Activated T-cell treated with anti-CD3 and anti-CD28 coated beads, Interleukin-2, amount 50 U/mL, for 4 hours (primary cell): ENCODE data around the gene CSNK1A1. TPM values are rescaled to one million over a fixed set of nuclear protein-coding genes. Genes with fewer than 3 reads are reported as not detected.
"Not testable (repeated sequence)": the region's sequence is repeated elsewhere in the genome, so short reads cannot be mapped to it uniquely, and the experiment has no call there.

Source experiments
- ATAC-seq, 2 donors: fragments of 200-7000 bp; cut with Tn5 transposase; one replicate each; pipeline ENCODE4 v1.10.0; 2021
- DNase-seq: peaks from one replicate; pipeline ENCODE4 v3.0.0-alpha.2; 2020
- H3K27me3 Mint-ChIP-seq: one replicate; pipeline ENCODE4 v1.8.0; 2021; ENCODE audit warnings: low read depth, mixed read lengths
- H3K36me3 Mint-ChIP-seq: one replicate; pipeline ENCODE4 v1.8.0; 2022; ENCODE audit warnings: mixed read lengths; ENCODE audit not compliant: insufficient read depth
- H3K4me1 Mint-ChIP-seq: one replicate; pipeline ENCODE4 v1.8.0; 2021; ENCODE audit warnings: low read depth, mixed read lengths
- H3K4me3 Mint-ChIP-seq: one replicate; pipeline ENCODE4 v1.8.0; 2021; ENCODE audit warnings: mild to moderate bottlenecking, moderate library complexity, mixed read lengths
- H3K9me3 Mint-ChIP-seq: one replicate; pipeline ENCODE4 v1.8.0; 2021; ENCODE audit warnings: mixed read lengths
- total RNA-seq, 3 donors: library from RNA; stranded (reverse); gene quantifications; one replicate each; pipeline ENCODE4 v1.2.1, GENCODE V29; 2021

Gene CSNK1A1
- total RNA-seq, 3 donors from 2014 or later: 200 to 222 (median 212) TPM

DNA sequence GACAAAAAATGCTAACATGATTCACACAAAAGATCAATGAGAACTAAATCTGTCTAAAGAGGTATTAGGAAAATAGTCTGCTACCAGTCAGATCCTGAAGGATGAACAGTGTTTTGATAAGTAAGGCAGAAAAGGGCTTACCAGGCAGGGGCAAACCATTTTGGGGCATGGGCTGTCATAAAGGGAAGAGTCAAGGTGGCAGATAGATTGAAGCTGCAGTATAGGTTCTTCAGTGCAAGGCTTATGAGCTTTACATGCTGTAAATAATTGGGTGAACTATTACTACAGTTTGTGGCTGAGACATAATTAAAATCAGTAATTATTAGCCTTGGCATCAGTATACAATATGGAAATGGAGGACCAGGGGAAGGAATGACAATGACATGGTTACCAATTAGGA lies 21.8 kb downstream of the CSNK1A1 start:
- H3K4me3 Mint-ChIP-seq: peak overlapping the region; percentile 26
- no peak for DNase-seq
- peaks cover 24% of the 10 kb centered on the region for H3K36me3 Mint-ChIP-seq
- no peaks in the 10 kb centered on the region for H3K27me3 Mint-ChIP-seq
- ATAC-seq: no peak
- H3K4me1 Mint-ChIP-seq: peaks cover 86% of the 10 kb centered on the region
- H3K9me3 Mint-ChIP-seq: no peaks in the 10 kb centered on the region

DNA sequence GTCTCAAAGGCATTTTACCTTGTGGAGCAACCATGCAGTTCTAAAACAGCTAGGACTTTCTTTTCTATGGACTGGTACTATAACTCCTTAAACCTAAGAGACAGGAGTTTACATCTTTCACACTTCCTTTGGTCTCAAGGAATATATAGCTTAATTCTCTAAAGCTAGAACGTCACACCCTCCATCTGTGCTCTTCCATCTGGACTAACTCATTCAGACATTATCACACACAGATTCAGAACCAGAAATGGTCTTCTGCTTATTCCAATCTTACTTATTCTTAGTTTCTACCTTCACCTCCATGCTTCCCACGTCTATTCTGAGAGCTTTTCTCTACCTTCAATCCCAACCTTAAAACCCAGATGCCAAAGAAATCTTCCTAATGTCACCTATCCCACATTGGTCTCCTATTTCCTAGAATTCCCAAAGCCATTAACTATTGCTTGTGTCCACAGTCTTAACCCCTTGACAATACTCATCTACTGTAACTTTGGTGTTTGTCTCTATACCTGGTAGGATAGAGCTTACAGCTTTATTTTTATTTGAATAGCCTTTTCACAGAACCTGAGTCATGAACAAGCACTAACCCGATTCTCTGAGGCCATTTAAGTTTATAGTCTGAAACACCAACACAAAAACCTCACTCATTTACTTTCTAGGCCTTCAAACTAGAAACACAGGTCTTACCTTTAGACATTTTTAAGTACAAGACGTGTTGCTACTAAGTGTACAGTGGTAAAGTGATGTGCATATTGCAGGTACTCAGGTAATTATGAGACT lies 22.8 kb downstream of the CSNK1A1 start:
- peaks cover 24% of the 10 kb centered on the region for H3K36me3 Mint-ChIP-seq
- peaks cover 85% of the 10 kb centered on the region for H3K4me1 Mint-ChIP-seq
- ATAC-seq: no peak
- no peak overlapping the region for H3K4me3 Mint-ChIP-seq
- no peaks in the 10 kb centered on the region for H3K9me3 Mint-ChIP-seq
- DNase-seq: no peak
- no peaks in the 10 kb centered on the region for H3K27me3 Mint-ChIP-seq

DNA sequence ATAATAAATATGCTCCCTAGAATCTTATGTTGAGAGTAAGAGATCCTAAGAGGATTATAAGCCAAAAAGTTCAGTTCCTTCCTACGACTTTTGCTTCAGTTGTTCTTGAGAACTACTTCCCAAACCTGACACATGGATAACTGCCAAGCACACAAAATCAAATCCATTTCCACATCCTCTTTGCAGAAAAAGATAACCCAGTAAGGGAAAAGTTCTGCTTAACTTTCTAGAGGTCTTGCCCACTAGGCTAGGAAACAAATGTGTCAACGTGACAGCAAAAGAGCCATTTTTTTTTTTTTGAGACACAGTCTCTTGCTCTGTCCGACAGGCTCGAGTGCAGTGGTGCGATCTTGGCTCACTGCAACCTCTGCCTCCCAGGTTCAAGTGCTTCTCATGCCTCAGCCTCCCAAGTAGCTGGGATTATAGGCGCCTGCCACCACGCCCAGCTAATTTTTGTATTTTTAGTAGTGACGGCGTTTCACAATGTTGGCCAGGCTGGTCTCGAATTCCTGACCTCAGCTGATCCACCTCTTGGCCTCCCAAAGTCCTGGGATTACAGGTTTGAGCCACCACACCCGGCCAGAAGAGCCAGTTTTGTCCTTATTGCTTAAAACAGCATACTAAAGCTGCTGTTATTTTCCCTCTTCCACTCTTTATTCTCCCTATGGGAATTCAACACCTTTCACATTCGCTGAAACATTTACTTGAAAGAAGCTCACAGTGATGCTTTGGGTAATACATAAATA lies 24.2 kb downstream of the CSNK1A1 start:
- Mint-ChIP-seq H3K4me1 (peaks cover 82% of the 10 kb centered on the region), H3K4me3 (no peak overlapping the region), H3K36me3 (peaks cover 24% of the 10 kb centered on the region), H3K9me3 (no peaks in the 10 kb centered on the region), H3K27me3 (no peaks in the 10 kb centered on the region)
- DNase-seq: no peak
- no peak for ATAC-seq

DNA sequence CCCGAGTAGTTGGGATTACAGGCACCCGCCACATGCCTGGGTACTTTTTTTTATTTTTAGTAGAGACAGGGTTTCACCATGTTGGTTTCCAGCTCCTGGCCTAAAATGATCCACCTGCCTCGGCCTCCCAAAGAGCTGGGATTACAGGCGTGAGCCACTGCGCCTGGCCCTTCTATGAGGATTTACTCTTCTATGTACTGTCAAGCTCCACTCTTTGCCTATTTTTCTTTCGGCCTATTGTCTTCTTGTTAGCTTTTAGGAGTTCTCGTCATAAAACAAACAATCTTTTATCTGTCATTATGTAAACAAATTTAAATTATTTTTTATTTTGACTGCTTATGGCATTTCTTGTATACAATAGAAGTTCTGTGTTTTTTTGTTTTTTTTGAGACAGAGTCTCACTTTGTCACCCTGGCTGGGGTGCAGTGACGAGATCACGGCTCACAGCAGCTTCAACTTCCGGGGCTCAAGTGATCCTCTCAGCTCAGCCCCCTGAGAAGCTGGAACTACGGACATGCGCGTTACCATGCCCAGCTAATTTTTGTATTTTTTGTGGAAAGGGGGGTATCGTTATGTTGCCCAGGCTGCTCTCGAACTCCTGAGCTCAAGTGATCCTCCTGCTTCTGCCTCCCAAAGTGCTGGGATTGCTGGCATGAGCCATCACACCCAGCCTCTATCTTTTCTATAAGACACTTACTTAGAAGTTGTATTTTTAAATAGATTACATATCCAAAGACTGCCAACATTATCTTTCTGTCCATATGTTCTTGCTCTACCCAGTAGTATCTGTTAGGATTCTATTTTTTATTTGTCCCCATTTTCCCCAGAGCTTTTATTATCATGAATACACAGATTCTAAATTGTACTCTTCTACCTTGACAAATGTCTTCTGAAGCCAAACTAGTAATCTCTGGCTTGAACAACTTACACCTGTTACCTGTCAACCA lies 29.2 kb downstream of the CSNK1A1 start:
- Mint-ChIP-seq H3K9me3 (no peaks in the 10 kb centered on the region), H3K36me3 (peaks cover 40% of the 10 kb centered on the region), H3K27me3 (no peaks in the 10 kb centered on the region), H3K4me3 (no peak overlapping the region), H3K4me1 (peaks cover 85% of the 10 kb centered on the region)
- DNase-seq (no peak), ATAC-seq (no peak)

DNA sequence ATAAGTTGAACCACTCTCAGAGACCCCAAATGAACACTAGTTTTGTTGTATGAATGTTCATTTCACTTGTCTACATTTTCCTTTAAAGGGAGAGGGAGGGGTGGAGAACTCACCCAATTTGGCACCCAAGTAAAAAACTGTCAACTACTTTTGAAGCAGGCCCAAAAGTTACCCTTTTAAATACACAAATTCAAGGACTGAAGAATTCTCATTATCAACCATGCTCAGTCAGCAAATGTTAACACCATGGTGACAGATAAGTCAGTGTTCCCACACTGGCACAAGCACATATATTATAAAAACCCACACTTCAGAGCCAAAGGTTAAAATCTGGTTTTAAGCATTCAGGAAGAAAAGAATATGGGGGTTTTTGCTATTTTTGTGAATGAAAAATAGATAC lies 31.6 kb downstream of the CSNK1A1 start:
- ATAC-seq: no peak
- H3K4me3 Mint-ChIP-seq: no peak overlapping the region
- no peaks in the 10 kb centered on the region for H3K27me3 Mint-ChIP-seq
- H3K36me3 Mint-ChIP-seq: peaks cover 45% of the 10 kb centered on the region
- H3K4me1 Mint-ChIP-seq: peaks cover 82% of the 10 kb centered on the region
- H3K9me3 Mint-ChIP-seq: no peaks in the 10 kb centered on the region
- no peak for DNase-seq

- Mint-ChIP-seq H3K36me3 (peaks cover 39% of the 10 kb centered on the region), H3K4me1 (peaks cover 76% of the 10 kb centered on the region), H3K9me3 (no peaks in the 10 kb centered on the region), H3K27me3 (no peaks in the 10 kb centered on the region), H3K4me3 (no peak overlapping the region)
- DNase-seq (no peak), ATAC-seq (no peak)
Measured at GRCh38 chr5:149518620-149519019, 32.6 kb downstream of the CSNK1A1 start.

DNA sequence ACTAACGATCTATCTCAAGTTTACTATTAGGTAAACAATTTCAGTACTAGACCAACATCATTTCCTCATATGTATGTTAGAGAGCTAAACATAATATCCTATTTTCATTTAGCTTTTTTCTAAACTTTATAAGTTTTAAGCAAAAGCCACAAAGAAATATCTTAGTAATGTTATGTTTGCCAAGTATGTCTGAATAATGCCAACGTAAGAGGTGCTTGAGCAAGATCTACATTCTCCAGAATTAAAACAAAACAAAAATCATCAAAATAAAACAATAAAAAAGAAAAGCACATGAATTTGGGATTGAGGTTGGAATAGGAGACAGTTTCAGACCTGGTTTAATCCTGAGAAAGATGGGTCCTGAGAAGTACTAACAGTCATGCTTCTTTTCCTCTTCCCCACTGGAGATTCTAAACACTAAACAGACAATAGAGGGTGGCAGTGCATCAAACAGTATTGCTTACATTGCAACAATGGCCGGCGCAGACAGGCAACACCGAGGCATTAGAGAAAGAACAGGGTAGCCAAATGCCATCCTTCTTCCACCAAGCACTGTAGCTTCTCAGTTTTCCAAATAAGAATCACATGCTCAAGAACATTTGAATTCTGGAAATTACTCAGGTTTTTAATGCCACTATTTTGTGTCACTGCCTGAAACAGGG lies 33.6 kb downstream of the CSNK1A1 start:
- Mint-ChIP-seq H3K9me3 (no peaks in the 10 kb centered on the region), H3K4me3 (no peak overlapping the region), H3K27me3 (no peaks in the 10 kb centered on the region), H3K36me3 (peaks cover 37% of the 10 kb centered on the region), H3K4me1 (peaks cover 71% of the 10 kb centered on the region)
- ATAC-seq (no peak), DNase-seq (no peak)

DNA sequence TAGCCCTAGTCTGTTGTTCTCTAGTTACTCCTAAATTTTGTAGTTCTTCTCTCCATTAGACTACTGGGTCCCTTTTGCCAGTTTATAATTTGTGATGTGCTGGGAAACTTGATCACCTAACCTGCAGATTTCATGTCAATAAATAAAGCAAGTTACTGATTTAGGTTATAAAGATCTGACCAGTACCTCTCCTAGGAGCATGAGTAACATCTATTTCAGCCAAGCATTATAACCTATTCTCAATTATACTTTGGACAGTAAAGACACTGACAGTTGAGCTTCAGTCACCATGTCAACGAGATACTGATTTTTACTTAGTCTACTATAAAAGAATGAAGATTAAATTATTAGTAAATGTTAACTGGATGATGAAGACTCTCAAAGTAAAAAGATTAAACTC lies 36.7 kb downstream of the CSNK1A1 start:
- H3K9me3 Mint-ChIP-seq: no peaks in the 10 kb centered on the region
- H3K27me3 Mint-ChIP-seq: no peaks in the 10 kb centered on the region
- peaks cover 42% of the 10 kb centered on the region for H3K4me1 Mint-ChIP-seq
- H3K36me3 Mint-ChIP-seq: peaks cover 35% of the 10 kb centered on the region
- ATAC-seq: no peak
- no peak for DNase-seq
- no peak overlapping the region for H3K4me3 Mint-ChIP-seq

GRCh38 chr5:149513372-149513947 lies 37.8 kb downstream of the CSNK1A1 start:
- H3K9me3 Mint-ChIP-seq, H3K4me3 Mint-ChIP-seq, H3K27me3 Mint-ChIP-seq, ATAC-seq, DNase-seq: not testable (repeated sequence)
- H3K4me1 Mint-ChIP-seq: peaks cover 33% of the 10 kb centered on the region
- H3K36me3 Mint-ChIP-seq: peaks cover 29% of the 10 kb centered on the region

GRCh38 chr5:149510136-149510535 lies 41.1 kb downstream of the CSNK1A1 start:
- no peaks in the 10 kb centered on the region for H3K27me3 Mint-ChIP-seq
- ATAC-seq (no peak), DNase-seq (no peak)
- no peak overlapping the region for H3K4me3 Mint-ChIP-seq
- peaks cover 9% of the 10 kb centered on the region for H3K4me1 Mint-ChIP-seq
- no peaks in the 10 kb centered on the region for H3K9me3 Mint-ChIP-seq
- H3K36me3 Mint-ChIP-seq: peaks cover 37% of the 10 kb centered on the region

DNA sequence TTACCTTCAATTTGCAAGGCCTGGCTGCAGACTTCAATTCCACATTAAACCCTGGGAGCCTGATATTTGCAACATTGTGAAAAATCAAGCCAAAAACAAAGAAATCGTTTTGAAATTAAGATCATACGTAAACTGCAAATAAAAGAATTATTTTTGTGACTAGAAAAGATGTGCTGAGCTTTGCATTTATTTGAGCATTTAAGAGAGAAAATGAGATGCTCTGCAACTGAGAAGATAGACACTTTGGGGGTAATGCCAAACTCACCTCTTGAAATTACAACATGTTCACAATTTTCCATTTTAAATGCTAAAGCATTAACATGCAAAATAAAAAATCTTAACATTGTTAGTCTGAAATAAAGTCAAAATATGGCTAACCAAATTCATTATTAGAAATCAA lies 46.6 kb downstream of the CSNK1A1 start:
- Mint-ChIP-seq H3K9me3 (no peaks in the 10 kb centered on the region), H3K27me3 (no peaks in the 10 kb centered on the region), H3K4me3 (no peak overlapping the region), H3K4me1 (peaks cover 5% of the 10 kb centered on the region), H3K36me3 (peaks cover 28% of the 10 kb centered on the region)
- DNase-seq: no peak
- ATAC-seq: no peak

GRCh38 chr5:149503006-149503405 lies 48.2 kb downstream of the CSNK1A1 start:
- no peak for DNase-seq
- no peaks in the 10 kb centered on the region for H3K9me3 Mint-ChIP-seq
- no peak for ATAC-seq
- no peaks in the 10 kb centered on the region for H3K27me3 Mint-ChIP-seq
- no peak overlapping the region for H3K4me3 Mint-ChIP-seq
- no peaks in the 10 kb centered on the region for H3K4me1 Mint-ChIP-seq
- peaks cover 23% of the 10 kb centered on the region for H3K36me3 Mint-ChIP-seq

- DNase-seq (no peak), ATAC-seq (no peak)
- no peaks in the 10 kb centered on the region for H3K4me1 Mint-ChIP-seq
- H3K4me3 Mint-ChIP-seq: no peak overlapping the region
- H3K36me3 Mint-ChIP-seq: peaks cover 22% of the 10 kb centered on the region
- no peaks in the 10 kb centered on the region for H3K9me3 Mint-ChIP-seq
- H3K27me3 Mint-ChIP-seq: no peaks in the 10 kb centered on the region
Measured at GRCh38 chr5:149500922-149501582, 50.2 kb downstream of the CSNK1A1 start.
